Measurements from ENCODE around the gene TMEM200C. TPM values are rescaled to one million over a fixed set of nuclear protein-coding genes. Genes with fewer than 3 reads are reported as not detected.

Gene TMEM200C
- total RNA-seq, 2 experiments from 2014 or later, result not detected

GRCh38 chr18:5942591-5942990 lies 47.3 kb upstream of the TMEM200C start:
- DNase-seq, result no peak
- H3K36me3 Mint-ChIP-seq (ENCODE audit: low read depth), result no peaks in the 10 kb centered on the region
- no peaks in the 10 kb centered on the region for H3K27me3 ChIP-seq (ENCODE audit: control insufficient read depth in 1 of 2, insufficient read depth in 2 of 2, low read length in 2 of 2)
- TF ChIP-seq, protein P1, sequence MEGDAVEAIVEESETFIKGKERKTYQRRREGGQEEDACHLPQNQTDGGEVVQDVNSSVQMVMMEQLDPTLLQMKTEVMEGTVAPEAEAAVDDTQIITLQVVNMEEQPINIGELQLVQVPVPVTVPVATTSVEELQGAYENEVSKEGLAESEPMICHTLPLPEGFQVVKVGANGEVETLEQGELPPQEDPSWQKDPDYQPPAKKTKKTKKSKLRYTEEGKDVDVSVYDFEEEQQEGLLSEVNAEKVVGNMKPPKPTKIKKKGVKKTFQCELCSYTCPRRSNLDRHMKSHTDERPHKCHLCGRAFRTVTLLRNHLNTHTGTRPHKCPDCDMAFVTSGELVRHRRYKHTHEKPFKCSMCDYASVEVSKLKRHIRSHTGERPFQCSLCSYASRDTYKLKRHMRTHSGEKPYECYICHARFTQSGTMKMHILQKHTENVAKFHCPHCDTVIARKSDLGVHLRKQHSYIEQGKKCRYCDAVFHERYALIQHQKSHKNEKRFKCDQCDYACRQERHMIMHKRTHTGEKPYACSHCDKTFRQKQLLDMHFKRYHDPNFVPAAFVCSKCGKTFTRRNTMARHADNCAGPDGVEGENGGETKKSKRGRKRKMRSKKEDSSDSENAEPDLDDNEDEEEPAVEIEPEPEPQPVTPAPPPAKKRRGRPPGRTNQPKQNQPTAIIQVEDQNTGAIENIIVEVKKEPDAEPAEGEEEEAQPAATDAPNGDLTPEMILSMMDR (IDR thresholded peaks at IDR 0.05), result no peak
- H3K27ac ChIP-seq (ENCODE audit: low read depth in 1 of 2, low read length in 2 of 2), result no peak overlapping the region
- no peak overlapping the region for H3K4me3 ChIP-seq (ENCODE audit: low read length)
- H3K9me3 ChIP-seq (ENCODE audit: control insufficient read depth in 1 of 2, insufficient read depth in 1 of 2, low read length in 2 of 2), result peaks cover 0 to 4% of the 10 kb centered on the region in 2 experiments
- peaks cover 5% of the 10 kb centered on the region for H3K27me3 Mint-ChIP-seq
- POLR2A ChIA-PET, result no interaction called here
- H3K36me3 ChIP-seq (ENCODE audit: insufficient read depth, low read length), result no peaks in the 10 kb centered on the region
- no peak overlapping the region for H3K27ac Mint-ChIP-seq
- H3K9me3 Mint-ChIP-seq, result no peaks in the 10 kb centered on the region
- H3K4me1 ChIP-seq (ENCODE audit: insufficient read depth, low read length), result no peaks in the 10 kb centered on the region
- CTCF ChIA-PET, result no interaction called here
- no peak overlapping the region for H3K4me3 Mint-ChIP-seq
- H3K4me1 Mint-ChIP-seq (ENCODE audit: low read depth), result no peaks in the 10 kb centered on the region
- intact Hi-C loops (cut with DNase I, micrococcal nuclease), result no loop called here
- no peak for ATAC-seq (ENCODE audit: poor library complexity)

- Mint-ChIP-seq H3K36me3 (ENCODE audit: low read depth) (no peaks in the 10 kb centered on the region), H3K4me1 (ENCODE audit: low read depth) (no peaks in the 10 kb centered on the region), H3K4me3 (no peak overlapping the region), H3K27me3 (peaks cover 5% of the 10 kb centered on the region), H3K9me3 (no peaks in the 10 kb centered on the region), H3K27ac (no peak overlapping the region)
- peaks cover 0 to 4% of the 10 kb centered on the region in 2 experiments for H3K9me3 ChIP-seq (ENCODE audit: control insufficient read depth in 1 of 2, insufficient read depth in 1 of 2, low read length in 2 of 2)
- H3K4me3 ChIP-seq (ENCODE audit: low read length), result no peak overlapping the region
- no peak overlapping the region for H3K27ac ChIP-seq (ENCODE audit: low read depth in 1 of 2, low read length in 2 of 2)
- intact Hi-C loops (cut with DNase I, micrococcal nuclease), result no loop called here
- ATAC-seq (ENCODE audit: poor library complexity), result no peak
- ChIA-PET POLR2A (no interaction called here), CTCF (no interaction called here)
- no peaks in the 10 kb centered on the region for H3K4me1 ChIP-seq (ENCODE audit: insufficient read depth, low read length)
- H3K27me3 ChIP-seq (ENCODE audit: control insufficient read depth in 1 of 2, insufficient read depth in 2 of 2, low read length in 2 of 2), result no peaks in the 10 kb centered on the region
- no peak for DNase-seq
- TF ChIP-seq, protein P1 (IDR thresholded peaks at IDR 0.05), result no peak
- no peaks in the 10 kb centered on the region for H3K36me3 ChIP-seq (ENCODE audit: insufficient read depth, low read length)
Observed at GRCh38 chr18:5941890-5942289, 46.6 kb upstream of the TMEM200C start.

DNA sequence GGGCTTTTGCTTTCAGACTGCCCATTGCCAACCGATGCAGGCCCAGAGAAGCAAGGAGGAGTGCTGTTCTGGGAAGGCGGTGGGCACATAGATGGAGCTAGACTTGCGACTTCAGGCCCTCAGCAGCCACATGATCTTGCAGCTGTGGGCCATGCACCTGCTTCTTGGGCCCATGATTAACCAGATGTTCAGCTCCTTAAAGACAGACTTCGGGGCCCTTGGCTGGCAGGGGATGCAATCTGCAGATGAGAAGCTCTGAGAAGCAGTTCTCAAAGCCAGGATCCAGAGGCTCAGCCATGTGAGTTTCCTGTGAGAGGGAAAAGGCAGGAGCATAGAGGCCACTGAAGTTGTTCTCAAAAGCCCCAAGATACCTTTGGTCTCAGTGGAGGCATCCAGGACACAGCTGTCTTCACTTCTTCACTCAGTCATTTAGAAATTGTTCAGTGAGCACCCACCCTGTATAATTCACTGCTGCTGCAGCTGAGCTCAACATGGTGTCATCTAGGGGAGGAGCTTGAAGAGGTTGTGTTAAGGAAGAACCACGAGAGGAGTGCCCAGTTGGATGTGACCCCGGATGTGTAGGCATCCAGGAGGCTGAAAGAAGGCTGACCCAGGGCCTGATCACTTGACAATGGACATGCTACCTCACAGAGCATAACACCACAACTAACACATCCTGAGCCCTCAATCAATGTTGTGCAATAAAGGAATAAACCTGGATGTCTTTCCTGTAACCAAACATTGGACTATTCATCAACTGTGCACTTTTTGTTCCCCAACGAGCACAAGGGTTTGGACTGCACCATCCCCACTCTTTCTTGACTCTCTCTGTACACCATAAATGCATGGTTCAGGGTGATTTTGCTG lies 44.7 kb upstream of the TMEM200C start:
- CTCF ChIA-PET, result no interaction called here
- intact Hi-C loops (cut with DNase I, micrococcal nuclease), result no loop called here
- no peak overlapping the region for H3K4me3 ChIP-seq (ENCODE audit: low read length)

More for the DNA sequence above, 44.7 kb upstream of the TMEM200C start:
- peaks cover 5% of the 10 kb centered on the region for H3K27me3 Mint-ChIP-seq
- POLR2A ChIA-PET, result no interaction called here
- no peak overlapping the region for H3K4me3 Mint-ChIP-seq
- H3K9me3 ChIP-seq (ENCODE audit: control insufficient read depth in 1 of 2, insufficient read depth in 1 of 2, low read length in 2 of 2), result peaks cover 0 to 4% of the 10 kb centered on the region in 2 experiments
- H3K9me3 Mint-ChIP-seq, result no peaks in the 10 kb centered on the region
- H3K27ac Mint-ChIP-seq, result no peak overlapping the region
- TF ChIP-seq, protein P1 (IDR thresholded peaks at IDR 0.05), result no peak
- ATAC-seq (ENCODE audit: poor library complexity) (no peak), DNase-seq (no peak)
- no peaks in the 10 kb centered on the region for H3K4me1 Mint-ChIP-seq (ENCODE audit: low read depth)
- H3K36me3 ChIP-seq (ENCODE audit: insufficient read depth, low read length), result no peaks in the 10 kb centered on the region
- H3K36me3 Mint-ChIP-seq (ENCODE audit: low read depth), result no peaks in the 10 kb centered on the region
- H3K27ac ChIP-seq (ENCODE audit: low read depth in 1 of 2, low read length in 2 of 2), result no peak overlapping the region
- no peaks in the 10 kb centered on the region for H3K4me1 ChIP-seq (ENCODE audit: insufficient read depth, low read length)
- no peaks in the 10 kb centered on the region for H3K27me3 ChIP-seq (ENCODE audit: control insufficient read depth in 1 of 2, insufficient read depth in 2 of 2, low read length in 2 of 2)
